GM04503 (cell line): ENCODE measurements around the gene CDKN1C.
"Not testable (repeated sequence)": the region's sequence is repeated elsewhere in the genome, so short reads cannot be mapped to it uniquely, and the experiment has no call there.

ENCODE experiments used
- DNase-seq: peaks from one replicate; pipeline ENCODE4 v3.0.0-alpha.2; 2012; ENCODE audit warnings: low read depth

Gene CDKN1C

DNA sequence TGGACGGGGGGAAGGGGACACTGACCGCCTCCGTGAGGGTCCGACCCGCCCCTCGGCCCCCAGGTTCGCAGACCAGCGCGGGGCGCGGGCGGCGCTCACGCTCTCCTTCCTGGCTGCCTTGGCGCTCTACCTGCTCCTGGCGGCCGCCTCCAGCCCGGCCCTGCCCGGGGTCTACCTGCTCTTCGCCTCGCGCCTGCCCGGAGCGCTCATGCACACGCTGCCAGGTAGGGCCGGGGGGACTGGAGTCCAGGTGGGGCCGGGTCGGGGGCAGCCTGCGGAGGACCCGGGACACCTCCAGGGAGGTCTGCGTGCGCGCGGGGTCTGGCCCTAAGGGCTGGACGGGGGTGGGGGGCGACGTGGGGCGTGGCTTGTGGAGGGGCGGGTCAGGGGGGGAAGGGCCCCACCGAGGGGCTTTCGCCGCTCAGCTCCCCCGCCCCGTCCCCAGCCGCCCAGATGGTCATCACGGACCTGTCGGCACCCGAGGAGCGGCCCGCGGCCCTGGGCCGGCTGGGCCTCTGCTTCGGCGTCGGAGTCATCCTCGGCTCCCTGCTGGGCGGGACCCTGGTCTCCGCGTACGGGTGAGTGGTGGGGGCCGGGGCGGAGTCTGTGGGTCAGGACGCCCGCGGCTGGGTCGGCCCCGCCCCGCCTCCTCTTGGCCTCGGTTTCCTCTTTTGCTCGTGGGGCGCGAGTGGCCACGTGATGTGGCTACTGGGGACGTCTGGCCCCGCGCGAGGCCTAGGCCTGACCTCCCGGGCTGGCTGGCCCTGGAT lies 23.7 kb upstream of the CDKN1C start:
- DNase-seq, result no peak

DNA sequence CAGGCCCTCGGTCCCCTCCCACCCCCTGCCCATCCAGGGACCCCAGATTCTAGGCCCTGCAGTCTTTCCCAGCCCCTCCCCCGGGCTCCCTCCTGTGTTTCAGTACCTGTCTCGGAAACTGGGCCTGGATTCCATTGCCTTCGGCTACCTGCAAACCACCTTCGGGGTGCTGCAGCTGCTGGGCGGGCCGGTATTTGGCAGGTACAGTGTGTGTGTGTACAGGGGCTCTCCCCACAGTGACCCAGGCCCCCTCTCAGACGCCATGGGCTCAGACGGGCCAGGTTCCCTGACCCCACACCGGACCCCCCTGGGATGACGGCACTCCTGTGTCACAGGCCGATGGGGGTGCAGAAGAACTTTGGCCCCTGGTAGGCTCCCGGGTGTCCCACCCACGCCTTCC lies 22.6 kb upstream of the CDKN1C start:
- DNase-seq, result no peak

DNA sequence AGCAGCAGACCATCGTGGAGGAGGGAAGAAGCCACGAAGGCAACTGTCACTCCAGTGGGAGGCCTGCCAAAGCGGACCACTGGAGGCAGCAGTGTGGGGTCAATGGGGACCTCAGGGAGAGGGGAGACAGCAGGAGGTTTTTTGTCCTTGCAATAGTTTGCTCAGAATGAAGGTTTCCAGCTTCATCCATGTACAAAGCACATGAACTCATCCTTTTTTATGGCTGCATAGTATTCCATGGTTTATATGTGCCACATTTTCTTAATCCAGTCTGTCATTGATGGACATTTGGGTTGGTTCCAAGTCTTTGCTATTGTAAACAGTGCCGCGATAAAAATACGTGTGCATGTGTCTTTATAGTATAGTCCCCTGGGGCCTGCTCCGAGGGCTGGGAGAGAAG lies 19.7 kb upstream of the CDKN1C start:
- DNase-seq, result not testable (repeated sequence)

DNA sequence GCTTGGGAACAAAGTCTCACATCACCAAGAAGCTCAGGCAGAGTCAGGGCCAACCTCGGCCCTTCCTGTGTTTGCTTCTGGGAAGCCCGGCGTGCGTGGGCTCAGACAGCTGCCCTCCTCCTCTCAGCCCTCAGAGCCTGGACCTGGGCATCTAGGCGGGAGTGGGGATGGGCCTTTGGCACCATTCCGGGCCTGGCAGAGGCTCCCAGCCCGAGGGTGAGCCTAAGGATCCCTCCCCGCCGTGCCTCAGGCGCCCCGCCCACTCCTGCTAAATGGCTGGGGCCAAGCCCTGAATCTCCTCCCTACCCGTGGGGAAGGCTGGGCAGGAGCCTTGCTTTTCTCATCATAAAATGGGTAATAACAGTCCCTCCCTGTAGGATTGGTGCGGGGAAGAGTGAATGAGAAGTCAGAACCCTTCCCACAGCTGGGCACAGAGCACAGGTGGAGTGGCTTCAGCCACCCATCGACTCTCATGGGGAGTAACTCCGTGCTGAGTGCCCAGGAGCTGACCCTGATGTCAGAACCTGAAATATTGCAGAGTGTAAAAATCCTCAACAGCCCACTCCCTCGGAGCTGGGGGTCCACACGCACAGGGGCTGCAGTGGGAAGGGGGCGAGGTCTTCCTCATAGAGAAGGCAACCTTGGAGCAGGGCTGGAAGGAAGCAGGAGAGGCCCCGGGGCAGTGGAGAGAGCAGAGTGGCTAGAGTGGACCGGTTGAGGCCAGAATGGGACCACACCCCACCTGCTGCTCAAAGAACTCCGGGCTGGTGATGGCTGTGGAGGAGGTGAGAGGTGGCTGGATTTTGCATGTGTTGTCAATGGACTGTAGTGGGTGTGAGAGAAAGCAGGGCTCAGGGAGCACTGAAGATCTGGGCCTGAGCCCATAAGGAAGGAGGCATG lies 18.8 kb upstream of the CDKN1C start:
- no peak for DNase-seq

DNA sequence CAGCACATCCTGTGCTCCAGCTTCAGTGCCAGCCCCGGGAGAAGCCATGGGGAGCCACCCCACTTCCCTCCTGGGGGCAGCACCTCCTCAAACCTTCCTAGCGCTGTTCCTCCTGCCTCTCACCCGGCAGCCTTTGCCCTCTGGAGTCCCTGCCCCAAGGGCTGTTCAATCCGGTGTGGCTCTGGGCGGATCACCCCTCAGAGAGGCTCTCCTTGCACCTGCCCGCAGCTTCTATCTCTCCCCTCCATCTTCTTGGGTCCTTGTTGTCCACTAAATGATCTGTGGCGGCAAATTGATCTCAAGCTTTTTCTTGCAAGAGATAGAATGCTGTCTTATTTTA lies 18.1 kb upstream of the CDKN1C start:
- no peak for DNase-seq

DNA sequence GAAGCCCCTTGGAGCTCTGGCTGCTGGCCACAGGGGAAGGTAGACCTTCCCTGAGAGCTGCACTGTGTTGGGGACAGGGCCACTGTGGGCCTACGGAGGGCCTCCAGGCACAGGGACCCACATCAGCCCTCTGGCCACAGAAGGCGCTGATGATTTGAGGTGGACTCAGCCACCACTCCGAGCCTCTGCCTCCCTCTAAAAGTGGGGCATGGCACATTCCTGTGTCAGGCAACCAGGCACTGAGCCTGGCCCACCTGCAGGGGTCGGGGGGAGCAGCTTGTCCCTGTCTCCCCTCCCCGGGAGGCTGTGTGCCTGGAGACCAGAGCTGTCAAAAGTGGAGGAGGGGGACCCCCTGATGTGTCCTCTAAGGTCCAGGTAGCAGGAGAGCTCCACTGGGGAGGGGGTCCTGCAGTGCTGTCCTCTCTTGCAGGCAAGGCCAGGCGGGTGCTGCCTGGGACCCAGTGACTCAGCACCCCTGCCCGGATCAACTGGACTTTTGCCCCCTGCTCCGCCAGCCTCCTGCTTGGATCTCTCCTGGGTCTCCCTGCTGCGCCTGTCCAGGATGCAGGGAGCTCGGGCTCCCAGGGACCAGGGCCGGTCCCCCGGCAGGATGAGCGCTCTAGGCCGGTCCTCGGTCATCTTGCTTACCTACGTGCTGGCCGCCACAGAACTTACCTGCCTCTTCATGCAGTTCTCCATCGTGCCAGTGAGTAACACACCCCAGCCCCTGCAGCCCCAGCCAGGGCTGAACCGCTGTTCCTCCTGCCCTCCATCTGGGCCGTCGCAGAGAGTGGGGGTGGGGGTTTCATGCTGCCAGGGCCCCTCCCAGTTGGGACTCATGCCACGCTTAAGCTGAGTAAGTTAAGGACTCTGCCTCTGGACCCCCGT lies 17.5 kb upstream of the CDKN1C start:
- DNase-seq, result no peak

DNA sequence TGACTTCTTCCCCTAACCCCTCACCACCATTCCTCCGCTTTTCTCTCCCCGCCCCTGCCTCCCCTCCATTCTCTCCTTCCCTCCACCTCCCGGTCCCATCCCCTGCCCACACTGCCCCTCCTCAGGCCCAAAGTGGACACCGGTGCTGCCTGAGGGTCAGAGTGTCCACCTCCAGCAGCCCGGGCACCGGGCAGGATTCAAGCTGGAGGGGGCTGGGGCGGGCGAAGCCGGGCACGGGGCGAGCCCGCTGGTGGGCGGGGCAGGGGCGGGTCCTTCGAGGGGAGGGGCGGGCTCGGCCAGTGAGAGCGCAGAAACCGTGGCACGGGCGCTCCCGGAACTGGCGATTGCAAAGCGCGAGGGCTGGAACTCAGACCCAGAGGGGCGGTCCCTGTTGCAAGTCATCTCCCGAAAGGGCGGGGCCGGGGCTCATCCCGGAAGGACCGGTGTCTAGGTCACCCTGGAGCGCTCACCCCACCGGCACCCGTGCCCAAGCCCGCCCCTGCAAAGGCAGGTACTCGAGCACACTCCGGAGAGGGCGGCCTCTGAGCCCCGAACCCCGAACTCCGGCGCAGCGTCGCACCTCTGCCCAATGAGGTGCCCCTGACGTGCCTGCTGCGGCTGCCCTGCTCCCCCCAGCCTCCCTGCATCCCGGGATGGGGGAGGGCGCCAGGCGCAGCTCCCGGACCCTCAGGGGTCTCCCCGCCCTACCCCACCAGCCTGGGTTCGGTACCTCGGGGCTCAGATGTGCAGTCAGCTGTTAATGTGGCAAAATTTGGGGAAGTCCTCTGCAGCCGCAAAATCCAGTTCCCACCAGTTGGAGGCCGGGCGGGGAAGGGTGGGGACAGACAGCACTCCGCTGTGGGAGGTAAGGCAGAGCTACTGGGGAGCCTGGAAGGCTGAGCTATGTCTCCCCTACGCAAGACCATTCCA lies 16.5 kb upstream of the CDKN1C start:
- DNase-seq, result peak; percentile 46

DNA sequence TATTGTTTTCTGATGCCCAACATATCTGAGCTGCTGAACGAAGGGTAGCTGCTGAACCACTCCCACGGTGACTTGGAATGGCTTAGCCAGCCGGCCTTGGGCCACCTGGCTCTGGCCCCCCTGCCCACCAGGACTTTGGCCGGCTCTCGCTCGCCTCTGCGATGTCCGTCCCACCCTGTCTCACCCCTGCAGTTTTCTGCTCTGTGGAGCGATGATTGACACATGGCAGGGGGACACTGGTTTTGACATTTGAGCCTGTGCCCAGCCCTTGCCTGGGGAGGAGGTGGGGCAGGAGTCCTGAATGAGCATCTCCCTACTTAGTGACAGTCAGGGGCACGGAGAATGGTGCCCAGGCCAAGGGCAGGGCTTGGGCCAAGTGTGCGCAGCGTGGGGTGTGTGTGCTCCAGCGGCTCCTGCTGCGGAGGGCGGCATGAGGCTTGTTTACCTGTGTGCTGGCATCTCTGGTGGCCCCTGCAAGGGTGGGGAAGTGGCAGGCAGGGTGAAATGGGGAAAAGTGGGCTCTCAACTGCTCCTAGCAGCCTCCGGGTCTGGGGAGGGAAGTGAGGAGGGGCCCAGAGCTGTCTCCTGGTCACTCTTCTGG lies 15.7 kb upstream of the CDKN1C start:
- DNase-seq, result no peak

DNA sequence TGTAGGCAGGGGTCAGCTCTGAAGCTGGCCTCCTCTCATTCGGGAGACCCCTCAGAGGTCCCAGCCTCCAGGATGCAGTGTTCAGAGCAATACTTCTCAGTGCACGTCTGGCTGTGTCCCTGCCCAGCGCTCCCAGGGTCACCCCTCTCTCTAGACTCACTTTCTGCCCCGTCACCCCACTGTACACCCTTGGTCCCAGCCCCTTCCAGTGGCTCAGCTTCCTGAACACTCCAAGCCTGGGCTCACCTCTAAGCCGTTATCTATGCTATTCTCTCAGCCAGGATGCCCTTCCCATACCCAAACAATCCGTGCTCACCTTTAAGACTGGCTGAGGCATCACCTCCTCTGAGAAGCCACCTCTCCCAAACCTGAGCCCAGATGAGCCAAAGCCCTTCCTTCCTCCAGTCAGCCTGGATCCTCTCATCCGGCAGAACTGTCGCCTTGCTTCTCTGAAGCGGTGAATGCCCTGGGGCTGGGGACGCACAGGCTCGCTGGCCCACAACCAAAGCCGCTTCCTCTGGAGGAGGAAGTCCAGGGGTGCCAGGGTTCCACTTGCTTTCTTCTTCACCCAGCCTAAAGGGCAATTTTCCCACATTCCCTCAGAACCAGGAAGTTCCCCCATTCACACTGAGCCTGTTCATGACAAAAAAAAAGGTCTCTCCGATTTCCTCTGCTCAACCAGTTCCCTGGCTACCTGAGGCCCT lies 13.7 kb upstream of the CDKN1C start:
- no peak for DNase-seq

DNA sequence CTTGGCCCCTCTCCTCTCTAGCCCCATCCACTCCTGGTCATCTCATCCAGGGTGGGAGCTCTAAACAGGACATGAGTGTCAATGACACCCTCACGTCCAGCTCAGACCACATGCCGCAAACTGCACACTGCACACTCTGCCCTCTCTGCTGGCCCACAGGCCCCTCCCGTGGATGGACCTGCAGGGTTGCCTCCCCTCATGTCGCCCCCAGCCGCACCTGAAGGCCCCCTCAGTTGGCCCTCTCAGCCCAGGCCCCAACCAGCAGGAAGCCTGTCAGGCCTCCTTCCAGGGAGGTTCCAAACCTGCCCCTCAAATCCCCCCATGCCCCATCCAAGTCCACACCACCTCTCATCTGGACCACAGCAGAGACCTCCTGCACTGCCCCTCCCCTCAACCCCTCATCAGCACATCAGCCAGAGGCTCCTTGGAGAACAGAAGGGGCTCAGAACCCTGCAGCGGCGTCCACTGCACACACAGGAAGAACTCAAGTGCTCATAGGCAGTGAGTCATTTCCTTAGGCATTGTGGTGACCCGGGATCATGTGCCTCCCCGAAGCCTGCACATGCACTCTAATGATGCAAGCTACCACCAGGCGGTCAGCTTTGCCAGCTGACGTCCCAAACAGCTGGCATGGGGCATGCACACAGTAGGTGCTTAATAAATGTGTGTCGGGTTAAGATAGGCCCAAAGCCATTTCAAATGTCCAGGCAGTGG lies 12.9 kb upstream of the CDKN1C start:
- DNase-seq, result peak; percentile 54

DNA sequence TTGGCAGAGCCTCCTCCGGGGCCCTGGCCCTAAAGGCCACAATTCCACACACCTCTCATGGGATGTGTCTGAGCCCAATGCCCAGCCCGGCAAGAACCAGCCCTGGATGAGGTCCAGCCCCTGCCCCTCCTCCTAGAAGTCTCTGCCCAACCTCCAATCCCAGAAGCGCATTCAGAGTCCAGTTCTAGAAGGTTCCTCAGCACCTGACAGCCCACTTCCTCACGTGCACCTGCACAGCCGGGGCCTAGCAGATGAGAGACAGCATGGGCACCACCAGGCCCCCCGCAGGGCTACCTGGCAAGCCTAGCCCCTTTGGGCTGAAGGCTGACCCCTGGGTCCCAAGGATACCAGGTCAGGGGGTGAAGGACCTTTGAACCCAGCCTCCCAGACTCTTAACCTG lies 11.5 kb upstream of the CDKN1C start:
- no peak for DNase-seq

DNA sequence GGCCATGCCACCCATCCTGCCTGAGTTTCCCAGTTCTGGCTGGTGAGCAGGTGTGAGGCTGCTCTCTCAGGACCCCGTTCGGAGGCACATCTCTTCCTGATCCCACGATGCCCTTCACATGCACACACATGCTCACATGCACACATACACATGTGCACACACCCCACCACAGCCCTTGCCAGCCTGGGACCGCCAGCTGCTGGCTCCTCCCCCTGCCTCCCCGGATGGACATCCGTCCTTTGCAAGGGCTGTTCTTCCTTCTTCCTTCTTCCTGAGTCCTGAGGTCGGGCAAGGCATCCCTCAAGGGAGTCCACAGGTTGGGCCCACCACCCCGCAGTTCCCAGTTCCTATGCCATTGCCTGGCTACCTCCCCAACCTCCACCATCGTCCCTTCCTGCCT lies 10.5 kb upstream of the CDKN1C start:
- DNase-seq, result no peak

DNA sequence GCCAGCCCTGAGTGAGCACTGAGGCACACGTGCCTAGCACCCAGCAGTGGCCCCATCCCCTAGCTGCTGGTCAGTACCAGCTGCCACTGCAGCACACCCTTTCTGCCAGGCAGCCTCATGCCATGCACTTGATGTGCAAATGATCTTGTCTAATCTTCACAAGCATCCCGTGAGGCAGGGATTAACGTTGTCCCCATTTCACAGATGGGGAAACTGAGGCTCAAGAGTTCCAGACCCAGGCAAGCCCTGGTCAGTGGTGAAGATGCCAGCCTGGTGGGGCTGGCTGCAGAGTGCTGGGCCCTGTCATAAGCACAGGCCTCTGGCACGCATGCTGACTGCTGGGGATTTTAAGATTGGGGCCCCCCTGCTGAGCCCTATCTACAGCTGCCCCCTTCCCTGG lies 8.4 kb upstream of the CDKN1C start:
- DNase-seq, result no peak

DNA sequence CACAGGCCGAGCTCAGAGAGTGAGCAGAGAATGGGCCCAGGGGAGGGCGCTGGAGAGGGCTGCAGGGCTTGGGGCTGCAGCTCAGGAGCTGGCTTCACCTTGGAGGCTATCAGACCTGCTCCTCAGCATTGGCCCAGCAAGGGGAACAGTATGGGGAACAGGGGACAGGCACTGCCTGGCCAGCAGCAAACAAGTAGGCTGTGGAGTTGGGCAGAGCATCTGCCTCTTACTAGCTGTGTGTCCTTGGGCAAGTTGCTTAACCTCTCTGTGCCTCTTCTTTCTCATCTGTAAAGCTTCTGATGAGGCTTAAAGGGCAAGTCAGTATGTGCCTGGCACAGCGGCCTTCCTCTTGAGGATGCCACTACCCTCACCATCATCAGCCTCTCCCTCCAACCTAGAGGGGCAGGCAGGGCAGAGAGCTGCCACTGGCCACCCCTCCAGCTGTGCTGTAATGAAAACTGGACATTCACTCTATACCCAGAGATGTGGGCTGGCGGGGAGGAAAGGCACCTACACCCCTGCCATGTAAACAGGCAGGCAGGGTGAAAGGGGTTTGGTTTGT lies 7.5 kb upstream of the CDKN1C start:
- DNase-seq, result no peak

DNA sequence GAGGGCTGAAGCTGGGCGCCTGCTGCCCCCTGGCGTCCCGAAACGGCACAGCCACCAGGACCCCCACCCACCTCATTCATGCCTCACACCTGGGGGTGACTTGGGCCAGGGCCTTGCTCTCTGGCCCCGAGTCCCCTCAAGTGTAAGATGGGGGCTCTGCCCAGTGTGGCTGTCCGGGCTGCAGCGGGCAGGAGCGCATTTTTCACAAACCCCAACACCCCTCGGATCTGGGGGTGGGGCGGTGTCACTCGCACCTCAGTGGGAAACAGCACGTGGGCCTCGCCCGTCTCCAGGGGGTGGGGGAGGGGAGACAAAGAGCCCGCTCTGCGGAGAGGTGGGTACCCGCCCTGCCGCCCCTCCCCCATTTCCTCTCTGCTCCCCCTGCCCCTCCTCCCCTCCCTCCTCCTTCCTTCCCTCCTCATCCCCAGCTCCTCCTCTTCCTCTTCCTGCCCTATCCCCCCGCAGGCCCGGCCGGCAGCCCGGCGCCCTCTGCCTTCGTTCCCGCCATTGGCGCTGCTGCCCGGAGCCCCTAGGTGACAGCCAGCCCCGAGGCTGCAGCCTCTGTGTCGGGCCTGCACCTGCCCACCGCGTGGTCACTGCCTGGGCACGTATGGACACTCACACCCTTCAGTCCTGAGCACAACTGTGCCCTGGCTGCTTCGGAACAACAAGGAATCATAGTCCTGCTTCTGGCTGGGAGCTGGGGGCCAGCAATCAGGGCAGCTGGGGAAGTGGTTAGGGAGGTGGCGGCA lies 6.8 kb upstream of the CDKN1C start:
- DNase-seq, result no peak

DNA sequence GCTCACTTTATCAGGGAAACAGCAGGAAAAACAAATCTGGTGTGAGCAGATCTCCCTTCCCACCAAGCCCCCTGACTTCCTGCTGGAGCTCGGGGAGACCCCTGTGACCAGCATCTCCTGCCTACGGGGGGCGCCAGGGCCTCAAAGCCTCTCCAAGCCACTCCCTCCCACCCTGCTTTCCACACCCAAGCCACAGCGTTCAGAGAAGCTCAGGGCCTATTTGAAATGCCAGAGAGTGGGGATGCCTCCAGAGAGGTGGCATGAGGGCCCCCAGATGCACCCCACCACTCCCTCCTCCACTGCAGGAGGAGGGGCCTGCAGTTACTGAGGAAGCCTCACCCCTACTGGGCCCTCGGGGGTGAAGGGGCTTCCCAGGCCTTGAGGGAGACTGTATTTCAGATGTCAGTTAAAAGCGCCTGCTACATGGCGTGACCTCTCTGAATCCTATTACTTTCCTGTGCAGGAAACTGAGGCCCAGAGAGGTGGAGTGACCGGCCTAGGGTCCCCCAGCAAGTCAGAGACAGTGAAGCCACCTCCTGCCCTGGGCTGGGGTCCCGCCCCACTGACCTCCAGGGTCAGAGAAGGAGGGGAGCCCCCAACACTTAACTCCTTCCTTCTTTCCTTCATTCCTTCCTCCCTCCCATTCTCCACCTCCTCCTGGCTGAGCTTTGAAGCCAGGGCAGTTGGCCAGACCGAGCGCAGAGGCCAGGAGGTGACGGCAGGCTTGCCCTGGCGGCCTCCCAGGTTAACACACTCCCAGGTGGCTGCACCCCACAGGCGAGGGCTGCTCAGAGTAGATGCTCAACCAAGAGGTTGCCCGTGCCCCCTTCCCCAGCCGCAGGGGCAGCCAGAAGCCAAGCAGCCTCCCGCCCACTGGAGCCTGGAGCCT lies 6.0 kb upstream of the CDKN1C start:
- DNase-seq, result no peak

DNA sequence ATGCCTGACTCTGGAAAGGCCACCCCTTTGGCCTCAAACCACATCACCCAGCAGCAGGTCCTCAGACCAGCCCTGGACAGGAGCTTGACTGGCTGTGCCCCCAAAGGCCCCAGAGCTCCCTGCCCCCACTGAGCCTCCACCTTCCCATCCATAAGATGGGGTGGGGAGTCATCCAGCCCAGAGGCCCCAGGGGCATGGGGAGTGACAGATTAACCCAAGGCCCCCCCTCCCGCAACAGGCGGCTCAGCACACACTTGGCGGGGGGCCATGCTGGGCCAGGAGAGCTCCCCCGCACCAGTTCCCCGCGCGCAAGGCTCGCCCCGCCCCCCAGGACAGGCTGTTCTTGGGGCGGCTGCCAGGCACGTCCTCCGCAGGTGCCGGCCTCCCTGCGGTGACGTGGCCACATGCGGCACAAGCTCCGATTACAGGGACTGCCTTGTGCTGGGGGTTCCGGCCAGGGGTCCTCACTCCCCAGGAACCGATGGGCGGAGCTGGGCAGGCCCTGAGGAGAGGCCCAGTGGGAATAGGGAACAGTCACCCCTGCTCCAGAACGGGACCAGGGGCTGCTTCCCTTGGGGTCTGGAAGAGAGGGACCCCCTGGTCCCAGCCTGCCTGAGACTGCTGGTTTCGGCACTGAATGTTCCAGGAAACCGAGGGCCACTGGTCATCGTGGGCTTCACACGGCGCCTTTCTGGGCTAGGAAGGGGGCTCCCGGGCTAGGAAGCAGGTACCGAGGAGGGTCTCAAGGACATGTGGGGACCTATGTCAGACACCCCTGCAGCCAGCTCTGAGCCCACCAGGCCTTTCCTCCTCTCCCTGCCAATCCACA lies 5.1 kb upstream of the CDKN1C start:
- DNase-seq, result no peak
